ENCODE results near the gene ZNF415.
"Not testable (repeated sequence)": the region's sequence is repeated elsewhere in the genome, so short reads cannot be mapped to it uniquely, and the experiment has no call there.

DNA sequence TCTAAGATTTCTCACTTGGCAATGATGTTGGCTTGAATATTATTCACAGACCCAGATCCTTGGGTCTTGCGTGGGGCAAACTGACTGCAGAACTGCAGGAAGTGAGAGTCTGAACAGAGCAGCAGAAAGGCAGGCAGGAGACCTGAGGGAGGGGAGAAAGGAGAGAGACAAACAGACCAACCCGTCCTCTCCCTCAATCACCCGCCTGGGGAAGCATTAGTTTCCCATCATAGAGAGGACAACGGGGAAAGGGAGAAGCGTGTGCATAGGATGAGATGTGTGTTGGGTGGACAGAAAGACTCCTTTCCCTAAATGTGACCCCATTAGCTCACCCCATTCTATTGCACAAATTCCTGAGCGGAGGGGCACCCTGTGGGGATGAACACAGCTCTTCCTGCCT, 36.1 kb downstream of the ZNF415 start:
- TF ChIP-seq, protein P1, sequence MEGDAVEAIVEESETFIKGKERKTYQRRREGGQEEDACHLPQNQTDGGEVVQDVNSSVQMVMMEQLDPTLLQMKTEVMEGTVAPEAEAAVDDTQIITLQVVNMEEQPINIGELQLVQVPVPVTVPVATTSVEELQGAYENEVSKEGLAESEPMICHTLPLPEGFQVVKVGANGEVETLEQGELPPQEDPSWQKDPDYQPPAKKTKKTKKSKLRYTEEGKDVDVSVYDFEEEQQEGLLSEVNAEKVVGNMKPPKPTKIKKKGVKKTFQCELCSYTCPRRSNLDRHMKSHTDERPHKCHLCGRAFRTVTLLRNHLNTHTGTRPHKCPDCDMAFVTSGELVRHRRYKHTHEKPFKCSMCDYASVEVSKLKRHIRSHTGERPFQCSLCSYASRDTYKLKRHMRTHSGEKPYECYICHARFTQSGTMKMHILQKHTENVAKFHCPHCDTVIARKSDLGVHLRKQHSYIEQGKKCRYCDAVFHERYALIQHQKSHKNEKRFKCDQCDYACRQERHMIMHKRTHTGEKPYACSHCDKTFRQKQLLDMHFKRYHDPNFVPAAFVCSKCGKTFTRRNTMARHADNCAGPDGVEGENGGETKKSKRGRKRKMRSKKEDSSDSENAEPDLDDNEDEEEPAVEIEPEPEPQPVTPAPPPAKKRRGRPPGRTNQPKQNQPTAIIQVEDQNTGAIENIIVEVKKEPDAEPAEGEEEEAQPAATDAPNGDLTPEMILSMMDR (IDR thresholded peaks at IDR 0.05) = not testable (repeated sequence)
- TF ChIP-seq POLR2A (IDR thresholded peaks at IDR 0.05) = not testable (repeated sequence)
